GM10847 (cell line): Measurements from ENCODE around the gene USP31.

Experiments
- POLR2A ChIP-seq: IDR thresholded peaks from 2 replicates; pipeline ENCODE4 v1.6.1; 2011; ENCODE audit not compliant: insufficient read length; ENCODE audit errors: extremely low read depth

The USP31 gene, protein sequence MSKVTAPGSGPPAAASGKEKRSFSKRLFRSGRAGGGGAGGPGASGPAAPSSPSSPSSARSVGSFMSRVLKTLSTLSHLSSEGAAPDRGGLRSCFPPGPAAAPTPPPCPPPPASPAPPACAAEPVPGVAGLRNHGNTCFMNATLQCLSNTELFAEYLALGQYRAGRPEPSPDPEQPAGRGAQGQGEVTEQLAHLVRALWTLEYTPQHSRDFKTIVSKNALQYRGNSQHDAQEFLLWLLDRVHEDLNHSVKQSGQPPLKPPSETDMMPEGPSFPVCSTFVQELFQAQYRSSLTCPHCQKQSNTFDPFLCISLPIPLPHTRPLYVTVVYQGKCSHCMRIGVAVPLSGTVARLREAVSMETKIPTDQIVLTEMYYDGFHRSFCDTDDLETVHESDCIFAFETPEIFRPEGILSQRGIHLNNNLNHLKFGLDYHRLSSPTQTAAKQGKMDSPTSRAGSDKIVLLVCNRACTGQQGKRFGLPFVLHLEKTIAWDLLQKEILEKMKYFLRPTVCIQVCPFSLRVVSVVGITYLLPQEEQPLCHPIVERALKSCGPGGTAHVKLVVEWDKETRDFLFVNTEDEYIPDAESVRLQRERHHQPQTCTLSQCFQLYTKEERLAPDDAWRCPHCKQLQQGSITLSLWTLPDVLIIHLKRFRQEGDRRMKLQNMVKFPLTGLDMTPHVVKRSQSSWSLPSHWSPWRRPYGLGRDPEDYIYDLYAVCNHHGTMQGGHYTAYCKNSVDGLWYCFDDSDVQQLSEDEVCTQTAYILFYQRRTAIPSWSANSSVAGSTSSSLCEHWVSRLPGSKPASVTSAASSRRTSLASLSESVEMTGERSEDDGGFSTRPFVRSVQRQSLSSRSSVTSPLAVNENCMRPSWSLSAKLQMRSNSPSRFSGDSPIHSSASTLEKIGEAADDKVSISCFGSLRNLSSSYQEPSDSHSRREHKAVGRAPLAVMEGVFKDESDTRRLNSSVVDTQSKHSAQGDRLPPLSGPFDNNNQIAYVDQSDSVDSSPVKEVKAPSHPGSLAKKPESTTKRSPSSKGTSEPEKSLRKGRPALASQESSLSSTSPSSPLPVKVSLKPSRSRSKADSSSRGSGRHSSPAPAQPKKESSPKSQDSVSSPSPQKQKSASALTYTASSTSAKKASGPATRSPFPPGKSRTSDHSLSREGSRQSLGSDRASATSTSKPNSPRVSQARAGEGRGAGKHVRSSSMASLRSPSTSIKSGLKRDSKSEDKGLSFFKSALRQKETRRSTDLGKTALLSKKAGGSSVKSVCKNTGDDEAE (N-terminal part only)

DNA sequence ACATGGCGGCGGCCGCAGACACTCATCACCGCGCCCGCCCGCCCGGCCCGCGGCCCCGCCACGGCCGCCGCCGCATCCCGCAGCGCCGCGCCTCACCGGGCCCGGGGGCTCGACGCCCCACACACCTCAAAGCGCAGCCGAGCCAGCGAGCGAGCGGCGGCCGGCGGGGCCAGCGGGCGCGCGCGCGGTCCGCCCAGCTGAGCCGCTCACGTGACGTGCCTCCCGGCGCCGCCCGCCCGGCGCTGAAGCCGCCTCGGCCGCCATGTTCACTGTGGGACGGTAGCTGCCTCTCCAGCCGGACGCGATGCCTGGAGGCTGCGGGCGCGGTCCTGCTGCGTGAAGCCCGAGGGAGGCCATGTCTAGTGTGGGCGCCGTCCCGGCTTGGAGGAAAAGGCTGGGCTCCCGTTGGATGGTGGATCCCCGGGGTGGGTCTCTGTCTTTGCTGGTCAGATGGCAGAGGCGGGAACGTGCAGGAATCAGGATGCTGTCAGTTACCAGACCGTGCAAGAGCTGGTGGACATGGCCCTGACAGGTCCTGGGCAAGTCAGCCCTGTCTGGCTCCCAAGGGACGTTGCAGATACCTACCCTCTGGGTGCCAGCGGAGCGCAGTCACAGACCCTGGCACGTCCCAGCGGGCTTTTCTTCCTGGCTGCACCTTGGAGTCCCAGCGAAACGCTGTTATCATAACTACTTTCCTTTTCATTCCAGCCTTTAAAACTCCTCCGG, at the start of gene USP31:
TSS of gene USP31 (minus strand) at position 186 of the 726 bp plus-strand sequence. CDS start at position 4, 182 bp downstream.
- no peak for TF ChIP-seq POLR2A

DNA sequence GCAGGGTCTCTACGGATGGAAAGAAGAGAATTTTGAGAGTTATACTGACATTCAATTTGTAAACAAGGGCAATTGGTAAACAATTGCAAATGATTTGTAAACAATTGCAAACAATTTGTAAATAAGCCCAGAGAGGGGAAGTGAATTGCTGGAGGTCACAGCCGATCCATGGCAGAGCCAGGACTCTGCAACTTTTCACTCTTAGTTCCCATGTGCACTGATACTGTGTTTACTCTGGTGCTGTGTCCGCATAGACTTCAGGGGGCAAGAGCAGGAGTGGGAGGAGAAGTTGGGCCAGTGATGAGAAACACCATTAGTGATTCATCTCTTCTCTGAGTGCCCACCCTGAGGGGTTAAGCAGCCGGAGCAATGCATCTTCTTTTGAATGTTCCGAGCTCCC, 47.3 kb upstream of the USP31 start:
- TF ChIP-seq POLR2A = no peak

DNA sequence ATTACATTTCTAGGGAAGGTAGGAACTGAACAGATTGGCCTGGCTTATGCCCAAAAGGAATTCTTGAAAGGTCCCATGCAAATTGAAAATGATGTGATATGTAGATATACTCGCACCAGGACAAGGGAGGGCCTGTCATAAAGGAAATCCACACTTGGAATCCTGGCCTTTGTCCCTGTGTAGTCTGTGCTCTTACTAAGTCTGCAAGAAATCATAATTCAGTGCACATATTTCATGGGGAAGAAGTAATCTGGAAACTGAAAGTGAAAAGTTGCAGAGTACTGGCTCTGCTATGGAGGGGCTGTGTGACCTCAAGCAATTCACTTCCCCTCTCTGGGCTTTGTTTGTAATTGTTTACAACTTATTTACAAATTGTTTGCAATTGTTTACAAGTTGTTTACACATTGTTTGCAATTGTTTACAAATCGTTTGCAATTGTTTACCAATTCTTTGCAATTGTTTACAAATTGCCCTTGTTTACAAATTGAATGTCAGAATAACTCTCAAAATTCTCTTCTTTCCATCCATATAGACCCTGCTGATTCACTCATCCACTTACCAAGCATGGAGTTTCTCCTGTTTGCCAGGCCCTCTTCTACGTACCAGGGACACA, 46.2 kb upstream of the USP31 start:
- no peak for TF ChIP-seq POLR2A

DNA sequence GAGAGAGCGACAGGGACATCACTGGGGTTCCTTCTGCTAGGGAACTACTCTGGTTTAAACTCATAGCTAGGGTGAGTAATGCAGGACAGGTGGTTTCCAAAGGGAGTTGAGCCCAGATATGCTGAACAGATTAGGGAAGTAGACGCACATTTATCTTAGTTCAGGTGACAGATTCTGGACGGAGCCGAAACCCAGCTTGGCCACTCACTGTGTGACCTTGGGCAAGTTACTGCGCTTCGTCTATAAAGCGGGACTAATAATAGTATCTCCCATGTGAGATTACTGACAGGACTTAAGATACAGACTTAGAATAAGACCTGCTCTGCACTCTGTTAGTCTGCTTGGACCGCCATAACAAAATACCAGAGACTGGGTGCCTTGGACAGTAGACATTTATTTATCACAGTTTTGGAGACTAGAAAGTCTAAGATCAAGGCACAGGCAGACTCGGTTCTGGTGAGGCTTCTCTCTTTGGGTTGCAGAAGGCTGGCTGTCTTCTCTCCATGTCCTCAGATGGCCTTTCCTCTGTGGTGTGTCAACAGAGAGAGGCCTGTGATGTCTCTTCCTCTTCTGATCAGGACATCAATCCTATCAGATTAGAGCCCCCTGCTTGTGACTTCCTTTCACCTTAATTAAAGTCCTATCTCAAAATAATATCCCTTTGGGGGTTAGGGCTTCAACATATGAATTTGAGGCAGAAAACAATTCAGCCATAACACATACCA, 45.4 kb upstream of the USP31 start:
- no peak for TF ChIP-seq POLR2A

DNA sequence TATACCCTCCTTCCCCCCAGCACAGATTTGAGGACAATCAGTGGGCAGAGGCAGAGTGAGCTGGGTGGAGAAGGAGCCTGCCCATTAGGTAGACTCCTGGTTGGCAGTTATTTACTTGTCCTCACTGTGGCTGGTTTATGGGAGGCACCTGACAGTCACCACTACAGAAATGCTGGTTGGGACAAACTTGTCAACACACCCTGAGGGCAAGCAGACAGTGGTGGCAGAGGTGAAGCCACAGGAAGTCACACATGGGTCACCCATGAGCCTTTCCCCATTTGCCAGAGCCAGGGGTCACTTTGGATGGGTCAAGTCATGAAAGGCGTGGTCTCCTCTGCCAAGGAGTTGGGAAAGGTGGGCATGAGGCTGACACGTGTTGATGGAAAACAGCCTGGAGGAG, 39.7 kb upstream of the USP31 start:
- TF ChIP-seq POLR2A = no peak

DNA sequence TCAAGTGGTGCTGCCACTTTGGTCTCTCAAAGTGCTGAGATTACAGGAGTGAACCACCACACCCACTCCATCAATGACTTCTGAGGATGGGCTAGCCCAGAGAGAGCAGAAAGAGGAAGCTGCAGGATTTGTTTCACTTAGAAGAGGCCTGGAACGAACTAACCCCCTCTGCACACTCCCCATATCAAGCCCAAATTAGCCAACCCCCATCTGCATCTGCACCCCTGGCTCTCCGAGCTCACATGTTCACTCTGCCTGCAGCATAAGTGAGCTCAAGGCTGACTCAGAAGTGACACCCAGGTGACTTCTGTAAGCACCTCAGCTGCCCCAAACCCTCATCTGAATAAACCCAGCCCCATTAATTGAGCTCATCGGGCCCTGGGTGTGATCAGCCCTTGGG, 38.1 kb upstream of the USP31 start:
- no peak for TF ChIP-seq POLR2A

DNA sequence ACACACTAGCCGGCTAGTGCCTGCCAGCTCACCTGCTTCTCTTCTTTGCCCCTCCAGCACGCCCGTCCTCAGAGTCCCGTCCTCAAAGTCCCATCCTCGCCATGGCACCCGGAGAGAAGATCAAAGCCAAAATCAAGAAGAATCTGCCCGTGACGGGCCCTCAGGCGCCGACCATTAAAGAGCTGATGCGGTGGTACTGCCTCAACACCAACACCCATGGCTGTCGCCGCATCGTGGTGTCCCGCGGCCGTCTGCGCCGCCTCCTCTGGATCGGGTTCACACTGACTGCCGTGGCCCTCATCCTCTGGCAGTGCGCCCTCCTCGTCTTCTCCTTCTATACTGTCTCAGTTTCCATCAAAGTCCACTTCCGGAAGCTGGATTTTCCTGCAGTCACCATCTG, 36.9 kb upstream of the USP31 start:
- no peak for TF ChIP-seq POLR2A

DNA sequence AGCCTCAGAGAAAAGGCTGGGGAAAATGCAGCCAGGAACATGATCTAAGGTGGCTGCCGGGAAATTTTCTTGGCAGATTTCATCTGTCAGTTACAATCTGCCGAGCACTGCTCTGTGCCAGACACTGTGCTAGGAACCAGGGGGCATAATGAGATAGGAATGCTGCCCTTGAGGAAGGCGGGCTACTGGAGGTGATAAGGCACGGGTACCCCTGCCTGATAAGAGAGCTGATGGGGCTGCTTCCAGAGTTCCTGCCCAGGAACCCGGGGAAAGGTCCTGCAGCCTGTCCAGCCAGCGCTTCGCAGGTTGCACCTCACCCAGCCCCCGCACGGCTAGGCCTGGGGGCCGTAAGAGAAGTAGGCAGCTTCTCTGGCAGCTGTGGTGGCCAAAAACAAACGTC, 36.4 kb upstream of the USP31 start:
- no peak for TF ChIP-seq POLR2A

DNA sequence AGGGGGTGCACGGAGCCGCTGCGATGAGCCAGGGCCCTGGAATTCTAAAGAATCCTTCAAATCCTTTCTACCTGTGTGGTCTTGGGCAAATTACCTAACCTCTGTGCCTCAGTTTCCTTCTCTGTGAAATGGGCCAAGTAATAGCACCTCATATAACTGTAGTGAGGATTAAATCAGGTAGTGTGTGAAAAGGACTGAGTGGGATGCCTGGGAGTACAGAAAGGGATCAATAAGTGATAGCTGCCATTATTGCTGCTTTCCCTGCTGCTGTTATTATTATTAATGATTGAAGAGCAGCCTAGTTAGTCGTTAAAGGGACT, 34.3 kb upstream of the USP31 start:
- TF ChIP-seq POLR2A = no peak

DNA sequence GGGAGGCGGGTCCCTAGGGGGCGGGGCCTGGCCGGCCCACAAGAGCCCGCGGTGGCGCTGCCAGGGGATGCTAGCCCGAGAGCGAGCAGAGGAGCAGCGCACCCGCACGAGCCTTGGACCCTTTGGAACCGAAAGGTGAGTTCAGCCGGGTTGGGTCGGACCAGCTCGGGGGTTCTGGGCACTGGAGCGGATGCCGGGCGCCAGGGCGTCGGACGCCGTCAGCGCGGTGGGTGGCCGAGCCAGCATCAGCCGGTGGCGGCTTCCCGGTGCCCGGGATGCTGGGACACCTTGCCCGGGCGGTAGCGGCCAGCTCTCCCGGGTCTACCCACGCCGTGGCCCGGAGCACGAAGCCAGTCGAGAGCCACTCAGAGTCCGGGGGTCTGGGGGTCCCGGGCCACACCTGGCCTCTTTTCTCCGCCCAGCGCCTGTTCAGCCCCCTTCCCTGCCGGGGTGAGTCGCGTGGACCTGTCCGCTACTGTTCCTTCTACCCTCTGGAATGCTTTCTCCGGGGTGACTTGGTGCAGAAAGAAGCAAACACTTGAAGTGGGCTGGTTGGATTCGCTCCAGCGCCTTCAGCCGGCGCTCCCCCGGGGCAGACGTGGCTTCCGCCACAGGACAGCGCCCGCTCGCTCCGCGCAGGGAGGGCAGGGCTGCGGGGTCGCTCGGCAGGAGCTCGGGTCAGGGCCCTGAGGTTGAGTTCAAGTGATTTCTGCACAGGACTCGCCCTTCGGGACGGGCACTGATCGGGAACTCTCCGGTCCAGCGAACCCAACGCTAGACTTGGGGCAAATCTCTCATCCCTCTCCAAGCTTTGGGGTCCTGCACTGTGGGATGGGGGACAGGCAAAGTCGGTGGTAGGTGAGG, 33.7 kb upstream of the USP31 start, which contains the start of gene SCNN1G:
TSS of gene SCNN1G (plus strand) at position 67 of the 864 bp plus-strand sequence. CDS start 3,527 bp downstream, outside the sequence.
- no peak for TF ChIP-seq POLR2A

DNA sequence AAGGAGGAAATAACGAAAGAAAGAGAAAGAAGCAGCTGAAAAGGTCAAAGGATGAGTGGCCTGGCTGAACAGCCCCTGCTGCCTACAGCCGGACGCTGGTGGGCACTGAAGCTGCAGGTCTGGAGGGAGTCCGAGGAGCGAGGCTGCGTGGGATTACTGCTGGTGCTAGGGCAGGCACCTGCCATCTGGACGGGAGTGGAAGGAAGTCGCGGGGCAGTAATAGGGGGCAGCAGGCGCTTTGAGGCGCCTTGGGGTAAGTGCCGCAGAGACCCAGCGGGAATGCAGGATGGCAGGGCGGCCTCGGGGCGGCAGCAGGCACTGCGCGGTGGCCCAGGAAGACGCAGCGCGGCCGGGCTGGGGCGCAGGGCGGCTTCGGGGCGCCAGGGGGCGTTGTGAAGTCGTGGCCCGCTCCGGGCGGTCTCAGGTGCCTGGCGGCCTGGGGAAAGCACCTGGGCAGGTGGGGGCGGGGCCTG, 33.0 kb upstream of the USP31 start:
- no peak for TF ChIP-seq POLR2A

DNA sequence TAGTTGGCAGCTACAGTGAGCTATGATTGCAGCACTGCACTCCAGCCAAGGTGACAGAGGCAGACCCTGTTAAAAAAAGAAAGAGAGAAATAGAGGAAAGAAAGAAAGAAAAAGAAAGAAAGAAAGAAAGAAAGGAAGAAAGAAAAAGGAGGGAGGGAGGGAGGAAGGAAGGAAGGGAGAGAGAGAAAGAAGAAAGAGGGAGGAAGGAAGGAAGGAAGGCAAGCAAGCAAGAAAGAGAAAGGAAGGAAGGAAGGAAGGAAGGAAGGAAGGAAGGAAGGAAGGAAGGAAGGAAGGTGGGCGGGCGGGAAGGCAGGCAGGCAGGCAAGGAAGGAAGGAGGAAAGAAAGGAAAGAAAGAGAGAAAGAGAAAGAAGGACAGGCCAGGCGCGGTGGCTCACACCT, 32.3 kb upstream of the USP31 start:
- no peak for TF ChIP-seq POLR2A

DNA sequence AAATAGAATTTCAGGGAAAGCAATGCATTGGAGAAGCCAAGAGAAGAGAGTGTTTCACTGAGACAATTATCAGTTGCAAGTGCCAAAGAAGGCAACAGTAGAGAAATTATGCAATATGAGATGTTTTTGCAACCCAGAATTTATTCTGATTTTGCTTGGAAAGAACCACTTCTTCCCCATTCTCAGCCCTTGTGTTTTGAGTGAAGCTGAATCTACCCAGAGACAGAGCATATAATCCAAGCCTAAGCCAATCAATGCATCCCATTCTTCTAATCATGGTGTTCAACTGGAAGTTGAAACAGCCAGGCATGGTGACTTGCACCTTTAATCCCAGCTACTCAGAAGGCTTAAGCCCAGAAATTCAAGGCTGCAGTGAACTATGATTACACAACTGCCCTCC, 26.4 kb upstream of the USP31 start:
- no peak for TF ChIP-seq POLR2A
